Measurements from ENCODE around the gene ERBB4.

DNA sequence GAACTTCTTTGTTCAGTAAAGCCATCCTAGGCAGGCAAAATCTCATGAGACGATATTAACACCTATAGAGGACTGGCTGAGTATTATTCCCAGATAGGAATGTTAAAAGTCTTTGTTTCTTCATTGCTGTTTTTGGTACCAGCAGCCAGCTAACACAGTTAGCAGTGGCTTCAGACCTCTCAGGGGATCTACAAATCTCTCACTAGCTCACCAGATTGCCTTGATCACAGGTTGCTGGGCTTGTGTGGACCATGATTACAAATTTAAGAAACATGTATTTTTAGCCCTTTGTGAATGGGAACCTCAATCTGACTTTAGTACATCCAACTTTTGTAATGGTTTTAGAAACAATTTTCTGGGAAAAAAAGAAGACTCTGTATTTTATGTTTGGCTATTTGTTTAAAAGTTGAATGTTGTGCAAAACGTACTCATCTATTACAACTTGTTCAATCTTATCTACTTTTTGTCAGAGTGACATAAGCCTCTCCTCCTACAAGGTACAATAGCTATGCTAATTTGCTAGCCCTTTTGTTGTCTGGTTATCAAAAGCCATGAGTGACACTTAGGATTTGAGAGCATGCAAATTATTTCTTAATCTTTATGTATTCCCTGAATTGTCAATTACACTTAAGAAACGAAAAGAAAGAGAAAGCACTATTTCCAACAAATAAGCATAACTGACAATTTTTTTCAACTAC, 693.1 kb downstream of the ERBB4 start:
- TF ChIP-seq PPARA (CRISPR knock-in tag; IDR thresholded peaks at IDR 0.05; ENCODE audit: borderline replicate concordance), result no peak
- TF ChIP-seq, protein P1, sequence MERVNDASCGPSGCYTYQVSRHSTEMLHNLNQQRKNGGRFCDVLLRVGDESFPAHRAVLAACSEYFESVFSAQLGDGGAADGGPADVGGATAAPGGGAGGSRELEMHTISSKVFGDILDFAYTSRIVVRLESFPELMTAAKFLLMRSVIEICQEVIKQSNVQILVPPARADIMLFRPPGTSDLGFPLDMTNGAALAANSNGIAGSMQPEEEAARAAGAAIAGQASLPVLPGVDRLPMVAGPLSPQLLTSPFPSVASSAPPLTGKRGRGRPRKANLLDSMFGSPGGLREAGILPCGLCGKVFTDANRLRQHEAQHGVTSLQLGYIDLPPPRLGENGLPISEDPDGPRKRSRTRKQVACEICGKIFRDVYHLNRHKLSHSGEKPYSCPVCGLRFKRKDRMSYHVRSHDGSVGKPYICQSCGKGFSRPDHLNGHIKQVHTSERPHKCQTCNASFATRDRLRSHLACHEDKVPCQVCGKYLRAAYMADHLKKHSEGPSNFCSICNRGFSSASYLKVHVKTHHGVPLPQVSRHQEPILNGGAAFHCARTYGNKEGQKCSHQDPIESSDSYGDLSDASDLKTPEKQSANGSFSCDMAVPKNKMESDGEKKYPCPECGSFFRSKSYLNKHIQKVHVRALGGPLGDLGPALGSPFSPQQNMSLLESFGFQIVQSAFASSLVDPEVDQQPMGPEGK (CRISPR knock-in tag; IDR thresholded peaks at IDR 0.05; ENCODE audit: borderline replicate concordance), result no peak
- TF ChIP-seq ZC3H10 (CRISPR knock-in tag; IDR thresholded peaks at IDR 0.05), result no peak
- no peak for TF ChIP-seq GLIS3 (CRISPR knock-in tag; IDR thresholded peaks at IDR 0.05)
- TF ChIP-seq ZNF8 (CRISPR knock-in tag; IDR thresholded peaks at IDR 0.05), result no peak
- no peak for TF ChIP-seq OSR1 (CRISPR knock-in tag; IDR thresholded peaks at IDR 0.05)
- TF ChIP-seq ZNF565 (CRISPR knock-in tag; conservative IDR thresholded peaks at IDR 0.05; ENCODE audit: low read depth), result no peak
- TF ChIP-seq, protein P2, sequence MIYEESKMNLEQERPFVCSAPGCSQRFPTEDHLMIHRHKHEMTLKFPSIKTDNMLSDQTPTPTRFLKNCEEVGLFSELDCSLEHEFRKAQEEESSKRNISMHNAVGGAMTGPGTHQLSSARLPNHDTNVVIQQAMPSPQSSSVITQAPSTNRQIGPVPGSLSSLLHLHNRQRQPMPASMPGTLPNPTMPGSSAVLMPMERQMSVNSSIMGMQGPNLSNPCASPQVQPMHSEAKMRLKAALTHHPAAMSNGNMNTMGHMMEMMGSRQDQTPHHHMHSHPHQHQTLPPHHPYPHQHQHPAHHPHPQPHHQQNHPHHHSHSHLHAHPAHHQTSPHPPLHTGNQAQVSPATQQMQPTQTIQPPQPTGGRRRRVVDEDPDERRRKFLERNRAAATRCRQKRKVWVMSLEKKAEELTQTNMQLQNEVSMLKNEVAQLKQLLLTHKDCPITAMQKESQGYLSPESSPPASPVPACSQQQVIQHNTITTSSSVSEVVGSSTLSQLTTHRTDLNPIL (CRISPR knock-in tag; IDR thresholded peaks at IDR 0.05; ENCODE audit: low read depth), result no peak
- no peak for TF ChIP-seq RARB (CRISPR knock-in tag; IDR thresholded peaks at IDR 0.05)
- TF ChIP-seq CSDC2 (CRISPR knock-in tag; IDR thresholded peaks at IDR 0.05), result no peak
- TF ChIP-seq, protein P3, sequence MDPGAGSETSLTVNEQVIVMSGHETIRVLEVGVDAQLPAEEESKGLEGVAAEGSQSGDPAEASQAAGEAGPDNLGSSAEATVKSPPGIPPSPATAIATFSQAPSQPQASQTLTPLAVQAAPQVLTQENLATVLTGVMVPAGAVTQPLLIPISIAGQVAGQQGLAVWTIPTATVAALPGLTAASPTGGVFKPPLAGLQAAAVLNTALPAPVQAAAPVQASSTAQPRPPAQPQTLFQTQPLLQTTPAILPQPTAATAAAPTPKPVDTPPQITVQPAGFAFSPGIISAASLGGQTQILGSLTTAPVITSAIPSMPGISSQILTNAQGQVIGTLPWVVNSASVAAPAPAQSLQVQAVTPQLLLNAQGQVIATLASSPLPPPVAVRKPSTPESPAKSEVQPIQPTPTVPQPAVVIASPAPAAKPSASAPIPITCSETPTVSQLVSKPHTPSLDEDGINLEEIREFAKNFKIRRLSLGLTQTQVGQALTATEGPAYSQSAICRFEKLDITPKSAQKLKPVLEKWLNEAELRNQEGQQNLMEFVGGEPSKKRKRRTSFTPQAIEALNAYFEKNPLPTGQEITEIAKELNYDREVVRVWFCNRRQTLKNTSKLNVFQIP (CRISPR knock-in tag; IDR thresholded peaks at IDR 0.05; ENCODE audit: borderline replicate concordance, low read depth), result no peak
- TF ChIP-seq ZFP30 (CRISPR knock-in tag; IDR thresholded peaks at IDR 0.05), result no peak
- TF ChIP-seq ZFP3 (CRISPR knock-in tag; IDR thresholded peaks at IDR 0.05), result no peak

All from SK-N-SH treated with all-trans-retinoic acid at 6 μM for 48 hours (cell line).